D721Med (cell line): Measurements from ENCODE around the gene OLFM1.
A peak's percentile ranks its signal among the peaks of the same experiment; 100 is the strongest.

Experiments used
- DNase-seq: peaks from one replicate; pipeline ENCODE4 v3.0.0; 2011; ENCODE audit warnings: low spot score; ENCODE audit not compliant: insufficient read length
- FAIRE-seq: peaks from 2 replicates; lab custom pipeline; 2011; peaks lifted over from hg19 to GRCh38; lab: Jason Lieb, UNC
- TF ChIP-seq, protein P1 (sequence below): IDR thresholded peaks from 2 replicates; pipeline ENCODE4 v1.5.1; 2012; ENCODE audit warnings: mild to moderate bottlenecking, control low read depth; ENCODE audit not compliant: insufficient read depth; ENCODE audit errors: missing control alignments

OLFM1 gene

DNA sequence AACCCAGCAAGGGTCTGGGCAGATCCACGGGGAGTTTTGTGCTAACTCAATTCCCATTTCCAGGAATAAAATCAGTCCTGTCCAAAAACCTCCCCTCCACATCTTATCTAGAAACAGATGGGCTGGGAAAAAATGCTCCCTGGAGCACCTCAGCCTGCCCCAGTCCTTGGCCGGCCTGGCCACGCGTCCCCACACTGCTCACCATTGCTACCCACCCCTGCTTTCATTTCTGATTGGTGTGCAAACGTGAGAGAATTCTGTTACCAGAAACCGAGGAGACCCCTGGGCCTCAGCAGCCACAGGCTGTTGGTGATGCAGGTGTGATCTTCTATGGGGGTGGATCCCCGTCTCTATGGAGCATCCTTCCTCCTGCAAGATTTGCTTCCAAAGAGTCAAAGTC lies 38.0 kb upstream of the OLFM1 start:
- TF ChIP-seq, protein P1, sequence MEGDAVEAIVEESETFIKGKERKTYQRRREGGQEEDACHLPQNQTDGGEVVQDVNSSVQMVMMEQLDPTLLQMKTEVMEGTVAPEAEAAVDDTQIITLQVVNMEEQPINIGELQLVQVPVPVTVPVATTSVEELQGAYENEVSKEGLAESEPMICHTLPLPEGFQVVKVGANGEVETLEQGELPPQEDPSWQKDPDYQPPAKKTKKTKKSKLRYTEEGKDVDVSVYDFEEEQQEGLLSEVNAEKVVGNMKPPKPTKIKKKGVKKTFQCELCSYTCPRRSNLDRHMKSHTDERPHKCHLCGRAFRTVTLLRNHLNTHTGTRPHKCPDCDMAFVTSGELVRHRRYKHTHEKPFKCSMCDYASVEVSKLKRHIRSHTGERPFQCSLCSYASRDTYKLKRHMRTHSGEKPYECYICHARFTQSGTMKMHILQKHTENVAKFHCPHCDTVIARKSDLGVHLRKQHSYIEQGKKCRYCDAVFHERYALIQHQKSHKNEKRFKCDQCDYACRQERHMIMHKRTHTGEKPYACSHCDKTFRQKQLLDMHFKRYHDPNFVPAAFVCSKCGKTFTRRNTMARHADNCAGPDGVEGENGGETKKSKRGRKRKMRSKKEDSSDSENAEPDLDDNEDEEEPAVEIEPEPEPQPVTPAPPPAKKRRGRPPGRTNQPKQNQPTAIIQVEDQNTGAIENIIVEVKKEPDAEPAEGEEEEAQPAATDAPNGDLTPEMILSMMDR = no peak
- no peak for FAIRE-seq
- no peak for DNase-seq

DNA sequence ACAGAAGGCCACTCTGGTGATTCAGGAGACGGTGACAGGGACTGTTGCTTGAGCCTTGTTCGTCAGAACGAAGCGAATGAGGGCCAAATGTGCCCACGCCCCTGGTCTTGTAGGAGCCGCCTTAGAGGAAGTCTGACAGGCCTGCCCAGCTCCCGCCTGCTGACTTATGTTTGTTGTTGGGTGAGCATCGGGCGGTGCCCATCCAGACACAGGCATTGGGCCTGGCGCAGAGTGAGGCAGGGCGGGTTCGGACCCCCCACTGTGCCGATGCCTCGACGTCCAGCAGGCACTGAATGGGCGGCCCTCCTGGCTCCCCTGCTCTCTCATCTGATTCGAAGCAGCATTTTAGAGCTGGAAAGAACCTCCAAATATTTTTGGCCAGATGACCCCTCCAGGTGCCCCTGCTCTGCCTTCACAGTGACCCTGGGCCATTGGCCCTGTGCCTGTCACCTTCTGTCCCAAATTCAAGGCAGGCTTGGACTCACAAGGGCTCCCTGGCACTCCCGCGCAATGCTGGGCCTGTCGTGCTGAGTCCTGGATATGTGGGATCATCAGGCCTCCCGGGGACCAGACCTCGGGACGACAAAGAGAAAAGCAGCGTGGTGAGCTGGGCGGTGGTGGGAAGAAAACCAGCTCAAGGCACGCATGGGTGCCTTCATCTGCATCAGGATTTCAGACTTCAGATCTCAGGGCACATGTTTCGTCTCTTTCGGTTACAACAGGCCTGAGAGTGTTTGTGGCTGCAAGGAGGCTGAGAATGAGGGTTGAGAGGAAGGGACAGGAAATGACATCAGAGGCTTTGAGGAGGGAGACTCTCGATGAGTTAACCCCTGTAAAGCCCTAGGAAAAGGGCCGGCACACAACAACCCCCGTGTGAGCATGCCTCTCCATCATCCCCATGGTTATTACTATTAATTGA lies 37.1 kb upstream of the OLFM1 start:
- TF ChIP-seq, protein P1 = no peak

DNA sequence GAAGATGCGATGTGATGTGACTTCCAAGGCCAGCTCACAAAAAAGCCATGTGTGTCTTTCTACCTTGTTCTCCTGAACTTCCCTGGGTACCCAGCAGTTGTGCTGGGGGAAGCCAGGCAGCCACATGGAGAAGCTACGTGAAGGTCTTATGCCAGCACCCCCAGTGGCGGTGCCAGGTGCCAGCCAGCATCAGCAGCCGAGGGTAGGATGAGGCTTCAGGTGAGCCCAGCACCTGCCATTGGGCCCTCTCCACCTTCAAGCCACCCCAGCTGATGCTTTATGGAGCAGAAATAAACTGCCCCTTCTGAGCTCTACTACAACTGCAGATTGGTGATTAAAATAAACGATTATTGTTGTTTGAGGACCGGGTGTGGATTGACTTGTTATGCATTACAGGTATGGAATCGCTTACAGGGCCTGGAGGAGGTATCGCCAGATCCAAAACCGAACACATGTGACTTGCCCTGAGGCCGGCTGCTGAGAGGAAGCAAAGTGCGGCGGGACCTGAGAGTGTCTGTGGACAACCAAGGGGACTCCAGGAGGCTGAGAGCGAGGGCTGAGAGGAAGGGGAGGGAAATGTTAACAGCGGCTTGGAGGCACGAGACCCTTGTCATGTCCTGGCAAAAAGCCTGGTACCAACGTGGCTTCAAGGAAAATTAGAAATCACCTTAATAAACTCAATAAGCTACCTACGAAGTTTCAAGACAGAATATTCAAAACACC lies 36.0 kb upstream of the OLFM1 start:
- no peak for DNase-seq
- TF ChIP-seq, protein P1 = no peak
- FAIRE-seq = no peak

More for the DNA sequence above, 37.1 kb upstream of the OLFM1 start:
- DNase-seq (no peak), FAIRE-seq (no peak)

DNA sequence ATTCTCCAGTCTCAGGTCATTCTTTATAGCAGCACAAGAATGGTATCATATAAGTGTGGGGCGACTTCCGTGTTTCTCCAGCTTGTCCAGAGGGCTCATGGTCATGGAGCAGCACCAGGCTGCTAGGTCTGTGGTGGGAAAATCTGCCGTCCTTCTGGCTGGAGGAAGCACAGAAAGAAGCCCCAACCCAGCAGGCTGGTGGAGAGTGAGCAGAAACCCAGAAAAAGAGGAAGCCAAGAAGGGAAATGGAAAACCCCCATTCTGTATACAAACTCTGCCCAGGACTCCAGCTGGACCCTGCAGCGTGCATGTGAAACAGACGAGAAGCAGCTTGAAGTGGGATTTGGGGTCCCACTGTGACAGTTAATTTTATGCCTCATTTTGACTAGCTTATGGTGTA lies 34.3 kb upstream of the OLFM1 start:
- TF ChIP-seq, protein P1 = no peak
- DNase-seq (no peak), FAIRE-seq (no peak)

DNA sequence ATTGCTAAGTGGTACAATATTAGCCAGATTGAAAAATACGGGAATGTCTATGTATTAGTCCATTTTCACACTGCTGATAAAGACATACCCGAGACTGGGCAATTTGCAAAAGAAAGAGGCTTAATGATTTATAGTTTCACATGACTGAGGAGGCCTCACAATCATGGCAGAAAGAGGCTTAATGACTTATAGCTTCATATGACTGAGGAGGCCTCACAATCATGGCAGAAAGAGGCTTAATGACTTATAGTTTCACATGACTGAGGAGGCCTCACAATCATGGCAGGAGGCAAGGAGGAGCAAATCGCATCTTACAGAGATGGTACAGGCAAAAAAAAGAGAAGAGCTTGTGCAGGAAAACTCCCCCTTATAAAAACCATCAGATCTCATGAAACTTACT lies 32.3 kb upstream of the OLFM1 start:
- TF ChIP-seq, protein P1 = no peak
- DNase-seq (no peak), FAIRE-seq (peak; percentile 95)

DNA sequence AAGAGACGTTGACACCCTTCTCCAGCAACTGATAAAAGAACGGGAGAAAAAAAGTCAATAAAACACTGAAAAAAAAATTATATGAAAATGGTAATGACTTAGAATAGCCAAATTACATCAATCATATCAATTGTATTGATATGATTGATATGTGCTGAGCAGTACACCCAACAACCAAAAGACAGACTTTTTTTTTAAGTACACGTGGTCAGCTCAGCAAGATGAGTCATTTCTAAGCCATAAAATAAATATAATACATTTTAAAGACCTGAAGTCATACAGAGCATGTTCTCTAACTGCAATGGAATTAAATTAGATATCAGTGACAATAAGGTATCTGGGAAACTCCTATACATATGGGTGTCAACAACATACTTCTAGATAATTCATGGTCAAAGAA lies 30.9 kb upstream of the OLFM1 start:
- DNase-seq (no peak), FAIRE-seq (no peak)
- TF ChIP-seq, protein P1 = no peak
